Measurements from ENCODE around the gene SPATA31E1.
"Not testable (repeated sequence)": the region's sequence is repeated elsewhere in the genome, so short reads cannot be mapped to it uniquely, and the experiment has no call there.

The SPATA31E1 gene

DNA sequence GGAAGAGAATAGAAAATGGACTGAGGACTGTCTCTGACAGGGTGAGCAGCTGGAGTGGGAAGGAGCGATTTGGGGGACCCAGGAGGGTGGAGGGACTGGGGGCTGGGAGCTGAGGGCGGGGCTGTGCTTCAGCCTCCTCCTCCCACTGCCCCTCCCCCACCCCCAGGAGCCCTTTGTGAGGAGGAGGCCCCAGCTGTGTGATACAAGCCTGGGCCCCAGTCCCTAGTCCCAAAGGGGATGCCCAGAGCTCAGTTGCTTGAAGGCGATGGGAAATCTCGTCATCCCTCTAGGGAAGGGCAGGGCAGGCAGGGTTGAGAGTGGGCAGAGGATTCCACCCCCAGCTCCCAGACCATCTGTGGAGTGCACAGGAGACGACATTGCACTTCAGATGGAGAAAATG is at the start of gene SPATA31E1:
Gene SPATA31E1 (plus strand): TSS at position 251 of the 400 bp plus-strand sequence. CDS start 15 bp downstream, at position 266.
- no peak for DNase-seq

DNA sequence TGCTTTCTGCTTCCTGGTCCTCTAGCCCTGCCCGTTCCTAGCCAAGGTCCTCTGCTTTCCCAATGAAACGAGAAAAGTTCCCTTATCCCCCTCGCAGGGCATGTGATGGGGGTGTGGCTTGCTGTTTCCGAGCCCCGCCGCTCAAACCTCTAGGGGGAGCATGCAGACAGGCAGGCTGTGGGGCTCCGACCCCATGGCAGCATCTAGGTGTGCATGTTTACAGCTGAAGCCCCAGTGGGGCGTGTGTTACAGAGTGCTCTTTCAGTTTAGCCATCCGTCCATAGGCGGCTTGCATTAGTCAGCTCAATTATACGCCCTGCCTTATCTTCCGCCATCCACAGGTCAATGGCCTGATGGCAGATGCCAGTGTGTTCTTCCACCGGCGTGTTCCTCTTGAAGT is 48.3 kb upstream of the SPATA31E1 start:
- peak; percentile 4 for DNase-seq

DNA sequence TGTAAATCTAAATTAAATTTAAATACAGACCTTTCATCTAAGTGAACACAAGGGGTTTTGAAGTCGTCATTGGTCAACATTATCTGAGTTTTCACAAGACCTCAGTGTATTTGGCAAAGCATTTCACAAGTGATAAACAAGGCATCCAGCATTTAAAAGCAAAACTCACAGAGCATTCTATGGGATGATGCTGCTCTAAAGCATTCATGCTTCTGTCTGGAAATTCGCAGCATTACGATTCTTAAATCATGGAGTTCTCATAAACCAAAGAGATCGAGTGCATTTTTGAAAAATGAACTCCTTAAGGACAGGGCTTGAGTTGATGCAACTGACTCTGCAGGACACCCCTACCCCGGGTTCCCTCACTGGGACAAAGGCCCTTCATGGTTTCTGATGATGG is 46.1 kb upstream of the SPATA31E1 start:
- DNase-seq, result no peak

DNA sequence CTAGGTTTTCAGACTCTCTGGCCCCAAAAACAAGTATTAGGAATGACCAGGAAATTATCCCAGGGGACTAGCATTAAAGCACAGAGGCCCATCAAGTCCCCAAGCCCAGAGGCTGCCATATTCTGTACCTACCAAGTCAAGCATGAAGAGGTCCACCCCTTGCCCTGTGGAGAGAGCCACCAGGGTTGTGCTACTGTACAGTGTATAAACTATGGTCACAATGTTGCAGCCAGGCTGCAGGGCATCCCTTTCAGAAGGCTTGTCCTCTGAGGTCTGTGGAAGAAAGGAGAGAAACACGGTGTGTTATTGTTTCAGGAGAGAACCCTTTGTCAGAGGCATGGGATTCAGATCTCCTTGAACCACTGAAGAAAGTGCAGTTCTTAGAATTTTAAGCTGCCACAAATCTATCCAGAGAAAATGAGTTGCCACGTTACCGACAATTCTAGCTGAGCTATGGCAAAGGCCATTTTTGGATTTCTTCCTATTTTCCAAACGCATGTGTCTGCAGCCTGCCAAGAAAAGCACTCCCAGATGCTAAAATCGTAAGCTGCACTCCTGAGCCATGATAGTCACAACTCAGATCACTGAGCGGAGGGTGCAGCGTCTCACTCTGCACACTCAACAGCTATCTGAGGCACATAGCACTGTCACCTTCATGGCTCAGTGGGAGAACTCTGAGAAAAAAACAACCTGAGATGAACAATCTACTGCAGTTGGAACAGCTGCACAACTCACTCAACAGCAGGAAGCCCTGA is 45.5 kb upstream of the SPATA31E1 start:
- no peak for DNase-seq

DNA sequence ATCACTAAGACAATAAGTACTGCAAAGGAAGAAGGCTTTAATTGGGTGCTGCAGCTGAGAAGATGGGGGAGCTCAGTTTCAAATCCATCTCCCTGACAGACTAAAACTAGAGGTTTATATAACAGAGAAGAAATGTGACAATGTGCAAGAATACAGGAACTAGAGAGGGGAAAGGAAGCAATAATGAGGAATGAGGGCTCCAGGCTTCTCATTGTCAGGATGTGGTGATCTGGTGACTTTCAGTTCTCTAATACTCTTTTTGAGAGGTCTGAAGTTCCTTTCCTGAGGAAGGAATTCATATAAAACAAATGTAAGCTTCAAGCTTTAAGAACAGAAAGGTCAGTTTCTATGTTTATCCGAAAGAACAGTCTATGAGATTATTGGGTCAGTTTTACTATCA is 42.5 kb upstream of the SPATA31E1 start:
- no peak for DNase-seq

DNA sequence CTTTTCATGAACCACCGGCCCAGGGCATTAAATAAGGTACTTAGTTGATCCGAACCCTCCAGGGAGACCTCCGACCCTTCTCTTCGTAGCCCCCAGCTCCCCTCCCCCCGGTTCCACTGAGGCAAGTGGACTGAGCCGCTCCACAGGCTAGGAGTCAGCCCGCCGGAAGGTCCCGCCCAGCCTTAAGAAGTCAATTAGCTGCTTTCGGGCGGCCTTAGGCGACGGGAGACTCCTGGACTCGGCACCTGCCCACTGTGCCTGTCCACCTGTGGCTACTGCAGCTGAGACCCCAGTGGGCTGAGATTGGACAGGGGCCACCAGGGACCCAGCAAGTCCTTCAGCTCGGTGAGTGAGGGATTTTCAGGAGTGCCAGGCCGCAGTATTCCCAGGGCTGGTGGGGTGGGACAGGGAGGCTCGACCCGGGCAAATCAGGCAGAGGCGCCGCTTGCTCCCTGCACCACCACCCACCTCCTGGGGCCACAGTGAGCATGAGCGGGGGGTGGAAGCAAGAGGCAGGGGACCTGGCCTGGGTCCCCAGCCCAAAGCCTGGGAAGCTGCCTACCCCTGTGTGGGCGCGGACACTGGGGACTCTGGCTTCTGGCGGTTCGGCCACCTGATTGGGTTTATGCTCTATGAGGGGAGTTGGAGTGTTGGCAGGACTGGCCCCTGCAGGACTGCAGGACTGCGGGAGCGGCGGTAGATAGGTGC is 39.6 kb upstream of the SPATA31E1 start:
- DNase-seq, result no peak

DNA sequence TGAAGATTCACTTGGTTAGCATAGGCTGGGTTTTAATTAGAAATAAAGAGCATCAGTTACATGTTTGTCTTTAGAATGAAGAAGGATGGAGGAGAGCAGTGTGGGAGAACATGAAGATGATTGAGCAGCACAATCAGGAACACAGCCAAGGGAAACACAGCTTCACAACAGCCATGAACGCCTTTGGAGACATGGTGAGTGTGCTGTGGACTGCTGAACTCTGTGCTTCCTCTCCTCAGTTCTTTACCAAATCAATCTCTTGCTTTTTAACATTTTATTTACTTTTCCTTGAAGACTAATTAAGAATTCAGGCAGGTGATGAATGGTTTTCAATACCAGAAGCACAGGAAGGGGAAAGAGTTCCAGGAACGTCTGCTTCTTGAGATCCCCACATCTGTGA is 38.2 kb upstream of the SPATA31E1 start:
- DNase-seq, result no peak

DNA sequence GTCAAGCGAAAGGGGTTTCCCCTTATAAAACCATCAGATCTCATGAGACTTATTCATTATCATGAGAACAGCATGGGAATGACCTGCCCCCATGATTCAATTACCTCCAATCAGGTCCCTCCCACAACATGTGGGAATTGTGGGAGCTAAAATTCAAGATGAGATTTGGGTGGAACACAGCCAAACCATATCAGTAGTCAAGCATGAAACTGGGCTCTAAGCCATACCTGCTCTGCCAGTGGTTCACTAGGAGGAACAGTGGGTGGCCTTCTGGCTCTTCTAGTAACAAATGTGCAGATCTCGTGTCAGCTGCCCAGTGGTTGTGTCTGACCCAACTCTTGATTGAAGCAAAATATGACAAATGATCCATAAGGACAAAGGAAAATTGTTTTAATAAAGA is 34.9 kb upstream of the SPATA31E1 start:
- peak; percentile 33 for DNase-seq

DNA sequence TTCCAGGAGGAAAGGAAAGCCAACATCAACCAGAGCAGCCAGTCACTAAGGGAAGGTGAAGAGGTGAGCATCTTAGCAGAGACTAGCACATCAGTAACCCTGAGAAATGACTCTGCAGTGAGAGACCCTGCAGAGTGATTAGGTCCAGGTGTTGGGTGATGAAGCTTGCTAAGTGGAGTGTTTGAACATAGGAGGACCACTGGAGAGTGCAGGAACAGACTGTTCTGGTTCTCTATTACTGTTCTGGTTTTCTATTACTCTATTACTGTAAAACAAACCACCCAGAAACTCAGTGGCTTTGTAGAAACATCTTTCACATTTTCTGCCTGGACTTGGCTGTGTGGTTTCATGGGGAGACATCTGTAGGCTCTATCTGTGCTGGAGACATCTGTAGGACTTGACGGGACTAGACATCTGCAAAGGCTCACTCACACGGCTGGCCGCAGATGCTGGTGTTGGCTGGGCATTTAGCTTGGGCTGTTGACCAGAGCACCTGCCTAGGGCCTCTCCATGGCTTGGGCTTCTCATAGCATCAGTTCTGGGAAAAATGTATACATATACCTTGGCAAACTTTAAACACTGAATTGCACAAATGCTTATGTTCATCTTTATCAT is 33.4 kb upstream of the SPATA31E1 start:
- DNase-seq, result no peak

DNA sequence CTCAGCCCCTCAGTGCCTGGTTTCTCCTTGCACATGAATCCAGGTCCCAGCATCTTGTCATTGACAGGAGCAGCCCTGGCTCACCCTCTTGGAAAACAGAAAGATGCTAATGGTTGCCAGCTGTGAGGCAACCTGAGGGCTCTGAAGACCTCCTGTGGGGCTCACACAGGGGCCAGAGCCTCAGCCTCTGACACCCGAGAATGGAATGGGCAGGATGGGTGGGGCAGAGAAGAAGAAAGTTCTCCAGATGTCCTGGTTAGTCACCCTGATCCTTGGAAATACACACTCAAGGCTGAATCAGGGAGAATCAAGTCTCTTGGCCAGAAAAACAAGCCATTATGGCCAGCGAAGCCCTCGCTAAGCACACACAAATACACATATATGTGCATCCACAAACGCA is 32.3 kb upstream of the SPATA31E1 start:
- no peak for DNase-seq

DNA sequence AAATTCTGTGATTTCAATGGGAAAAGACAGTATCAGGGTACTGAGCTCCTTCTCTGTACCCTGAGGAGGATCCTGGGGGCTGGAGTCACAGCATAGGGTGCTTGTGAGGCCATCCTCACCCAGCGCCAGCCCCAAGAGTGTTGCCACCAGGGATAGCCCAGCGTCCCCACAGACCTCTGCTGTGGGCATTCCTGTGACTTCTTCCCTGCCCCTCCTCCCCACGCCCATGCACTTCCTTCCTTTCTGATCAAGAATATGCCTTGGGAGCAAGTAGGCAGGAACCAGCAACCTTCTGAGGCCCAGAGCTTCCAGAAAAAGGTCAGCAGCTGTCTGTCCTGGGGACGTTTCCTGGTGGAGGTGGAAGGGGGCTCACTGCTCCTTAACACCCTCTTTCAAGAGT is 31.5 kb upstream of the SPATA31E1 start:
- DNase-seq, result not testable (repeated sequence)

DNA sequence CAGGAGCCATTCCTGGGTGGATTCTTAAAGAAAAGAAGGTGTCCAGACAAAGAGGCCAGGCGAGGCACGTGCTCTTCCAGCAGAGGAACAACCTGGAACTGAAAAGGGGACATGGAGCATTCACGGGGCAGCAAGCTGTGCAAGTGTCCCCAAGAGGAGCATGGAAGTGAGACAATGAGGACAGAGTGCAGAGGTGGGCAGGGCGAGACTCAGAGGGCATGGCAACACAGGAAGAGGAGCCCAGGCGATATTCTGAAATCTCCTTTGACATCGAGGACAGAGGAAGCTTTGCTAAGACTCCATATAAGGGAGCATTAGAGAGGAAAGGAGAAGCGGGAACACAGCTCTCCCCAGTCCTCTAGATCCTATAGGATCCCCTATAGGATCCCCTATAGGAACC is 29.4 kb upstream of the SPATA31E1 start:
- no peak for DNase-seq

DNA sequence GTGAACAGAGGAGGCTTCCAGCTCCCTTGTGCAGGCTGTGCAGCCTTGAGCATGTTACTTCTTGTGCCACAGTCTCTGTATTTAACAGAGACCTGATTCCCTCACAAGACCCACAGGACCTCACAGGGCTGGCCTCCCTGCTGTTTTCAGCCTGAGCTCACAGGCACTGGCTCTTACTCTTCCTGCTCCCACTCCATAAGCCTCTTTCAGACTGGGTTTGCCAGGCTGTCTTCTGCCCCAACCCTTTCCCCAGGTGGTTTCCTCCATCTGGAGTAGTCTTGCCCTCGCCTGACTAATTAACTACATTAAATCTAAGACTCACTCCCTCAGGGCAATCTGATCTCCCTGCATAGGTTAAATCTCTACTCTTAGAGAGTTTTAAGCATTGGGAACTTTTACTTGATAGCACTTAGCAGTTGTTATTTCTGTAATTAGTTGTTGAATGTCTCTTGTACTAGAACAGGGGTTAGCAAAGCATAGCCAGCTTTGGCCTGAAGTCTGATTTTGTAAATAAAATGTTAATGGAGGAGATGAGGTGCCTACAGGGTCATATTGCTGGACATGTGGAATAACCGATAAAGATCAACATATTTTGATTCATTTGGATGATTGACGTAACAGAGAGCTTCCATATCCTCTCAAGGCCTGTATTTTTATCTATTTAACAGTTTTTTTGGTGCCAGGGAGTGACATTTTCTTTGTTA is 28.6 kb upstream of the SPATA31E1 start:
- no peak for DNase-seq

DNA sequence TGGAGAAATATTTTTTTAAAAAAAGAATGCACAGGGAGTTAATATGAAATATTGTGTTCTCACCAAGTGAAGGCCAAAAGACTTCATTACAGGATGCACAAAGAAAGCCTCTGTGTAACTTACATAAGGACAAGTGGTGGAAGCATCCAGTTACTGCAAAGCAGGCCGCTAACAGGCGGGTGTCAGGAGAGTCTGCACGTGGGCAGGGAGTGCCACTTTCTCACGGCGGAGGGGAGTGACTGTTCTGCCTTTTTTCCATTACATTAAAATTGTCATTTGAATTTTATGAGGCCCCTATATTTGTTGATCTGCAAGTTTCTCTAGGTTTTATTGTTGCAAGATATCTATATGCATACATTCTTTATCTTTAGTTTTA is 28.1 kb upstream of the SPATA31E1 start:
- DNase-seq, result no peak

DNA sequence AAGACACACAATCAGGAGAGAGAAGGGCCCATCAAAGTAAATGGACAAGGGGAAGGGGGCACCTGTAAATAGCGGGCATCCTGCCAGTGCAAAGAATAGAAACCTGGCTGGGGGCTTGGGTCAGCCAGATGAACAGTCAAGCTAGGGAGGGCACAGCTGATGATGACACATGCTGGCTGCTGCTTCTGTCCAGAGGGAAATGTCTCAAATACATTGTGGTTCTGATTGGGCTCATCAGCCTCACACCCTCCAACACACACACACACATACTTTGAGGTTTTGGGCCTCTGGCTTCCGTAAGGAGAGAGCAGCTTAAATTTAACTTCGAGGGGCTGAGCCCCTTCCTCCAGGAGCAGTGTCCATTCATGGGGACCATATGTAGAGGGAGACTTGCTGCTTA is 27.6 kb upstream of the SPATA31E1 start:
- no peak for DNase-seq

DNA sequence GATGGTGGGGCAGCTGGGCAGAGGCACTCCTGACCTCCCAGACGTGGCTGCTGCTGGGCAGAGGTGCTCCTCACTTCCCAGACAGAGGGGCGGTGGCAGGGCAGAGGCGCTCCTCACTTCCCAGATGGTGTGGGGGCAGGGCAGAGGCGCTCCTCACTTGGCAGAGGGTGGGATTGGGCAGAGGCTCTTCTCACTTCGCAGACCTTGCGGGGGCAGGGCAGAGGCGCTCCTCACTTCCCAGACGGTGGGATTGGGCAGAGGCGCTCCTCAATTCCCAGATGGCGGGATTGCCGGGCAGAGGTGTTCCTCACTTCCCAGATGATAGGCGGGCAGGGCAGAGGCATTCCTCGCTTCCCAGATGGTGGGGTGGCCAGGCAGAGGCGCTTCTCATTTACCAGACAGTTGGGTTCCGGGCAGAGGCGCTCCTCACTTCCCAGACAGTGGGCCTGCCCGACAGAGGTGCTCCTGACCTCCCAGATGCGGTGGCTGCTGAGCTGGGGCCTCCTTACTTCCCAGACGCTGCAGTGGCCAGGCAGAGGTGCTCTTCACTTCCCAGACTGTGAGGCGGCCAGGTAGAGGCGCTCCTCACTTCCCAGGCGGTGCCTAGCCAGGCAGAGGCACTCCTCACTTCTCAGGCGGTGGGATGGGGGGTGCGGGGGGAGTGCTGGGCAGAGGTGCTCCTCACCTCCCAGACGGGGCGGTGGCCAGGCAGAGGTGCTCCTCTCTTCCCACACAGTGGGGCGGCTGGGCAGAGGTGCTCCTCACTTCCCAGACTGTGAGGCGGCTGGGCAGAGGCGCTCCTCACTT is 25.3 kb upstream of the SPATA31E1 start:
- DNase-seq, result no peak

DNA sequence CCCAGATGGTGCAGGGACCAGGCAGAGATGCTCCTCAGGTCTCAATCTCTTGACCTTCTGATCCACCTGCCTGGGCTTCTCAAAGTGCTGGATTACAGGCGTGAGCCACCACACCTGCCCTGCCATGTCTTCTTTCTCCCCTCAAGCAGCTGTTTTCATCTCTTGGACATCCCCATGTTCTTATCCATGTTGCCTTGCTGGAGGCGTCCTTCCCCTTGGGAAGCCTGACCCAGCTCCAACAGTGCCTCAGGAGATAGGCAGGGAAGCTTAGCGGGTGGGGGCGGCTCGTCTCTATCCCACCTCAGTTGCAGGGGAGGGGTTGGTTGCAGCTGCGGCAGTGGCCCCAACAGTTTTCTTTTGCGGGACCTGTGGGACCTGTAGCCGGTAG is 24.7 kb upstream of the SPATA31E1 start:
- no peak for DNase-seq

DNA sequence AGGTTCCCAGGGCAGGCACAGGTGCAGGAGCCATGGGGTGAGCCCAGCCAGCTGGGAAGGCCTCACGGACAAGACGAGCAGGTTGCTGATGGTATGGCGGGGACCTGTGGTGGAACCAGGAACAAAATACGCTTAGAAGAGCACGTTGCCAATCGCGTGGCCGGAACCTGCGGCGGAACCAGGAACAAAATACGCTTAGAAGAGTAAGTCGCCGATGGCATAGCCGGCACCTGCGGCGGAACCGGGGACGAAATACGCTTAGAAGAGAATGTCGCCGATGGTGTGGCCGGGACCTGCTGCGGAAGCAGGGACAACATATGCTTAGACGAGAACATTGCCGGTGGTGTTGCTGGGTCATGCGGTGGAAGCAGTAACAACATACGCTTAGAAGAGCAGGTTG is 23.5 kb upstream of the SPATA31E1 start:
- DNase-seq, result no peak

DNA sequence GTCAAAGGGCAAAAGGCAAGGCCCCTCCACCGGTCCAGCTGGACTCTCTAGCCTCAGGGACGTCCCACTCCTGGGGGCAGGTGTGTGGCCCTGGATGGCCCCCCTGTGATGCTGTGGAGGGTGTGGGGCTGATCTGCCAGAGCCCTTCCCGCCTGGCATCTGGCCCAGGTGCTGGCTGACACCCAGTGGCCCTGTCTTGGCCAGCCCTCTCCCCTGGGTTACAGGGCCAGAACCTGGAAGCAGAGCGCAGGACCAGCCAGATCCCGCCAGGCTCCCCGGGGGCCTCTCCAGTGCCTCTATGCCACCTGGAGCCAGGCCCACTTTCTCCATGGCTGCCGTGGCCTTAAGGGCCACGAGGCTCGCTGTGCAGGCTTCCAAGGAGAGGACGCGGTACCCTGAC is 22.9 kb upstream of the SPATA31E1 start:
- no peak for DNase-seq

DNA sequence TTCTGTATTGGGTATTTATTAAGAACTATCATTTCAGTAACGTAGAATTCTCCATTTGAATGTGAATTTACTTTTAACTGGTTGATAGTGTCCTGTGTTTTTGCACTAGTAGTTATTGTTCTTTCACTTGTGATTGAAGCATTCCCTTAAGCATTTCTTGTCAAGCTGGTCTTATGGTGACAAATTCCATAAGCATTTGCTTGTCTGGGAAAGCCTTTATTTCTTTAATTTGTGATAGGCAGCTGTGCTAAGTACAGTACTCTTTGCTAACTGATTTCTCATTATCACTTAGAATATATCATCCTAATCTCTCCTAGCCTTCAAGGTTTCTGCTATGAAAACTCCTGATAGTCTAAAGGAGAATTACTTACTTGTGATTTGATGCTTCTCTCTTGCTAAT is 21.3 kb upstream of the SPATA31E1 start:
- no peak for DNase-seq

DNA sequence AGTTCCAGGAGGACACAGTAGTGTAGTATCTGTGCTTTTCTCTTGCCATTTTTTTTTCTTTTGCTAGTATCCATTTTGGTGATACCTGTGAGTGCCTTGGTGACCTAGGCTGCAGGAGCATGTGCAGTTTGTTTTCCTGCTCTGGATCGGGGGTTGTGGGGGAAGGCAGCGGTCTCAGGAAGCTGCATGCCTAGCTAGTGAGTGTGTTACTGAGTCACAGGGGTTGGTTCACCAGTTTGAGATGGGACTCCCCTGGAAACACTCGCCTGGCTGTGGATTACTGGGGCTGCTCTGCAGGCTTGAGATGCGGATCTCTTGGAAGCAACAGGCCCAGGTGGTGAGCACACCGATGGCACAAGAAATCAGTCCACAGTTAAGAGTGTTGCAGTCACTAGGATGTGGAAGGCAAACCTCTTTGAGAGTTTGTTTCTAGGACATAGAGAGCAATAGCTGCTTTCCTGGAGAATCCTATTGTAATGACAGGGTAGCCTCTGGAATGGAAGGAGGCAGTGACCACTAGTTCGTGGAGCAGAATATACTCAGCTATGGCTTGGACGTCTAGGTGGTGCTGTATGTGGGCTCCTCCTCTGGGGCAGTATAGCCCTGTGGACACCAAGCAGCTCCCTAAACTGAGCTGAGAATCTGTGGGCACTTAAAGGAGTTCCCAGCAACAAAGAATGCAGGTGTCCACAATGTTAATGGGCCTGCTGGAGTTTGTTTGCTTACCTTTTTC is 20.0 kb upstream of the SPATA31E1 start:
- DNase-seq, result no peak

DNA sequence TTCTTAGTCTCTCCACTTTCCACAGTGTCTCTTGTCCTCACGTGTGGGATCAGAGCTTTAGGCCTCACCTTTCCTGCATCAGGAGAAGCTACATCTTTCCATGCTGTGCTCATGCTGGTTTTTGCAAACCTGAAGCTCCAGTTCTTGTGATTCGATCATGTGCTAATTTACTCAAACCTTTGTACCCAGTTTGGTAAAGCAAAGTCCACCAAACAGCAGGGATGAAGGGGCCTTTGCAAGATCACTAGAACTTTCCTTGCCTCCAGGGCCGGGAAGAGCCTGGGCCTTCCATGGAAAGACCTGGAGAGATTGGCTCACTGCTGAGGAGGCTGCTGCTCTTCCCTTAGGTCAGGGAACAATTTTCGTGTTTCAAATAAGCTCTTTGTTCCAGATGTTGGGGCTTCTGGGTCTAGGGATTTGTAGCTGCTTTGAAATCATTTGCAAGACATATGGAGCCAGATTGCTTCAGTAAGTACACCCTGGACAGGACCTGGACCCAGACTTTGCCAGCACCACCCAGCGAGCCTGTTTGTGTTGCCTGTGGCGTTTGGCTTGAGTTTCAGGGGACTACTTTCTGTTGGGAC is 18.7 kb upstream of the SPATA31E1 start:
- DNase-seq, result no peak

All from OCI-M1 (cell line).